Left ventricle myocardium inferior (tissue), 1 donor: ENCODE measurements around the gene CWC22. TPM values are rescaled to one million over a fixed set of nuclear protein-coding genes. Genes with fewer than 3 reads are reported as not detected.
"Not testable (repeated sequence)": the region's sequence is repeated elsewhere in the genome, so short reads cannot be mapped to it uniquely, and the experiment has no call there.

Source experiments
- DNase-seq: peaks from one replicate; pipeline ENCODE4 v3.0.0-alpha.2; 2020
- H3K27ac ChIP-seq: fragments of 200-600 bp; replicated peaks from 2 replicates; pipeline ENCODE4 v1.8.0; 2021
- H3K27me3 ChIP-seq: fragments of 200-600 bp; 2 replicates; pipeline ENCODE4 v1.8.0; 2021; ENCODE audit warnings: low read depth
- H3K36me3 ChIP-seq: fragments of 200-600 bp; 2 replicates; pipeline ENCODE4 v1.8.0; 2021
- H3K4me1 ChIP-seq: fragments of 200-600 bp; 2 replicates; pipeline ENCODE4 v1.8.0; 2021
- H3K4me3 ChIP-seq: fragments of 200-600 bp; 2 replicates; pipeline ENCODE4 v1.8.0; 2021; ENCODE audit warnings: mild to moderate bottlenecking, moderate library complexity
- H3K9me3 ChIP-seq: fragments of 200-600 bp; replicated peaks from 2 replicates; pipeline ENCODE4 v1.8.0; 2021
- CTCF ChIP-seq: fragments of 200-600 bp; IDR thresholded peaks from 2 replicates; pipeline ENCODE4 v1.8.0; 2021; ENCODE audit warnings: antibody characterized with exemption, mild to moderate bottlenecking, borderline replicate concordance
- intact Hi-C: fragments of 100-400 bp; cut with micrococcal nuclease; formaldehyde crosslinking; loops from one replicate; pipeline ENCODE4 v1.11.0; 2022
- long read RNA-seq: library from polyadenylated mRNA; unstranded; transcript quantifications from one replicate; pipeline ENCODE4 v2.0.0, GENCODE V29; 2021
- total RNA-seq: library from RNA; stranded (reverse); fragmentation: NEBNext Ultra II Directional; extraction: Animal tissue kit (Norgen Biotek cat#: 25700); gene quantifications from one replicate; pipeline ENCODE4 v1.2.1, GENCODE V29; 2021
- donor health status: DM: no; HTN: yes; CAD: no; lungs with severe emphysema.

The CWC22 gene
- total RNA-seq = 12.0 TPM
- long read RNA-seq, transcript CWC22-201 (20 exons, 2,392 nt) = major isoform, 6 of 12 reads
- long read RNA-seq, partial matches to known transcripts = 2 of 12 reads
- long read RNA-seq, other reads (novel, unspliced or antisense) = 4 of 12 reads

GRCh38 chr2:180006781-180007579 is at the start of gene CWC22:
Gene CWC22 (minus strand): TSS chr2:180007297. CDS start chr2:179993341, 13,956 bp downstream.
- no peak for TF ChIP-seq CTCF
- peak within 1 kb of the TSS; percentile 100 for H3K4me3 ChIP-seq
- H3K4me1 ChIP-seq = peaks cover 43% of the 10 kb centered on the region
- peak; percentile 80 for DNase-seq
- H3K9me3 ChIP-seq = no peaks in the 10 kb centered on the region
- no peaks in the 10 kb centered on the region for H3K36me3 ChIP-seq
- H3K27ac ChIP-seq = peak within 1 kb of the TSS; percentile 93
- intact Hi-C loops = no loop called here
- H3K27me3 ChIP-seq = no peaks in the 10 kb centered on the region

- intact Hi-C loops = no loop called here
- DNase-seq = no peak
- no peaks in the 10 kb centered on the region for H3K36me3 ChIP-seq
- H3K4me3 ChIP-seq = no peak overlapping the region
- H3K4me1 ChIP-seq = no peaks in the 10 kb centered on the region
- peaks cover 6% of the 10 kb centered on the region for H3K27me3 ChIP-seq
- no peak for TF ChIP-seq CTCF
- H3K27ac ChIP-seq = no peak overlapping the region
- no peaks in the 10 kb centered on the region for H3K9me3 ChIP-seq
These were observed 49.4 kb upstream of the CWC22 start for GRCh38 chr2:180056367-180057118.

- peaks cover 13% of the 10 kb centered on the region for H3K27me3 ChIP-seq
- intact Hi-C loops = not testable (repeated sequence)
These were observed 47.5 kb upstream of the CWC22 start for GRCh38 chr2:180054576-180054975.

GRCh38 chr2:180050246-180050645 is 43.1 kb upstream of the CWC22 start:
- H3K9me3 ChIP-seq = no peaks in the 10 kb centered on the region
- no peak for TF ChIP-seq CTCF
- no peak for DNase-seq
- H3K4me1 ChIP-seq = no peaks in the 10 kb centered on the region
- intact Hi-C loops = no loop called here
- H3K27me3 ChIP-seq = peaks cover 9% of the 10 kb centered on the region
- no peaks in the 10 kb centered on the region for H3K36me3 ChIP-seq
- H3K27ac ChIP-seq = no peak overlapping the region
- no peak overlapping the region for H3K4me3 ChIP-seq

More at GRCh38 chr2:180054576-180054975, 47.5 kb upstream of the CWC22 start:
- not testable (repeated sequence) for H3K4me3 ChIP-seq, H3K36me3 ChIP-seq, H3K9me3 ChIP-seq, H3K4me1 ChIP-seq, DNase-seq, H3K27ac ChIP-seq

GRCh38 chr2:180048251-180048650 is 41.2 kb upstream of the CWC22 start:
- TF ChIP-seq CTCF = no peak
- intact Hi-C loops = no loop called here
- Histone ChIP-seq H3K27ac (no peak overlapping the region), H3K27me3 (peaks cover 17% of the 10 kb centered on the region), H3K4me1 (no peaks in the 10 kb centered on the region), H3K36me3 (no peaks in the 10 kb centered on the region), H3K4me3 (no peak overlapping the region), H3K9me3 (no peaks in the 10 kb centered on the region)
- no peak for DNase-seq
